Loucy (cell line): ENCODE data around the gene WWOX.

Experiments used
- H2AFZ ChIP-seq: fragments of 200-600 bp; sonication (generic); 2 replicates; pipeline ENCODE4 v1.6.0; 2016; ENCODE audit warnings: antibody characterized with exemption, mild to moderate bottlenecking, low read length, moderate library complexity
- H3F3A ChIP-seq: fragments of 200-600 bp; 2 replicates; pipeline ENCODE4 v1.6.0; 2016; ENCODE audit warnings: antibody characterized with exemption, low read depth, mild to moderate bottlenecking
- H3K27me3 ChIP-seq: fragments of 200-600 bp; sonication (generic); 2 replicates; pipeline ENCODE4 v1.6.1; 2014; ENCODE audit warnings: low read length, mild to moderate bottlenecking; ENCODE audit not compliant: insufficient read depth, poor library complexity, severe bottlenecking
- H3K36me3 ChIP-seq: fragments of 200-600 bp; sonication (generic); 2 replicates; pipeline ENCODE4 v1.6.1; 2016; ENCODE audit warnings: low read length; ENCODE audit not compliant: insufficient read depth
- H3K4me1 ChIP-seq: fragments of 200-600 bp; sonication (generic); 2 replicates; pipeline ENCODE4 v1.5.1; 2014; ENCODE audit warnings: low read length, mild to moderate bottlenecking; ENCODE audit not compliant: insufficient read depth, poor library complexity, severe bottlenecking
- H3K4me2 ChIP-seq: fragments of 200-600 bp; sonication (generic); 2 replicates; pipeline ENCODE4 v1.6.0; 2014; ENCODE audit warnings: antibody characterized with exemption, low read length, low read depth, mild to moderate bottlenecking; ENCODE audit not compliant: poor library complexity, severe bottlenecking
- H3K4me3 ChIP-seq: fragments of 200-600 bp; sonication (generic); 2 replicates; pipeline ENCODE4 v1.5.1; 2014; ENCODE audit warnings: low read length, mild to moderate bottlenecking, mixed read lengths; ENCODE audit not compliant: poor library complexity, severe bottlenecking
- H3K79me2 ChIP-seq: fragments of 200-600 bp; sonication (generic); 2 replicates; pipeline ENCODE4 v1.6.1; 2014; ENCODE audit warnings: low read length; ENCODE audit not compliant: insufficient read depth
- H3K9ac ChIP-seq: fragments of 200-600 bp; sonication (generic); 2 replicates; pipeline ENCODE4 v1.6.0; 2014; ENCODE audit warnings: mild to moderate bottlenecking, low read depth, low read length, moderate library complexity; ENCODE audit not compliant: poor library complexity, severe bottlenecking
- H3K9me2 ChIP-seq: fragments of 200-600 bp; sonication (generic); replicated peaks from 2 replicates; pipeline ENCODE4 v1.6.1; 2016; ENCODE audit warnings: low read depth, low read length, mixed read lengths
- H3K9me3 ChIP-seq: fragments of 200-600 bp; sonication (generic); 2 replicates; pipeline ENCODE4 v1.6.1; 2014; ENCODE audit warnings: mild to moderate bottlenecking, antibody characterized with exemption, low read length, low read depth; ENCODE audit not compliant: insufficient read depth
- H4K20me1 ChIP-seq: fragments of 200-600 bp; sonication (generic); 2 replicates; pipeline ENCODE4 v1.6.0; 2014; ENCODE audit warnings: antibody characterized with exemption, low read length, mild to moderate bottlenecking; ENCODE audit not compliant: insufficient read depth, poor library complexity, severe bottlenecking
- EZH2phosphoT487 ChIP-seq: fragments of 200-600 bp; IDR thresholded peaks from 2 replicates; pipeline ENCODE4 v1.6.1; 2018; ENCODE audit warnings: antibody characterized with exemption, mild to moderate bottlenecking, moderate library complexity, borderline replicate concordance
- TF ChIP-seq, protein P1 (sequence below): fragments of 200-600 bp; sonication (generic); conservative IDR thresholded peaks from 2 replicates; pipeline ENCODE4 v1.5.1; 2014; ENCODE audit warnings: mild to moderate bottlenecking, antibody characterized with exemption, low read length

The WWOX gene

DNA sequence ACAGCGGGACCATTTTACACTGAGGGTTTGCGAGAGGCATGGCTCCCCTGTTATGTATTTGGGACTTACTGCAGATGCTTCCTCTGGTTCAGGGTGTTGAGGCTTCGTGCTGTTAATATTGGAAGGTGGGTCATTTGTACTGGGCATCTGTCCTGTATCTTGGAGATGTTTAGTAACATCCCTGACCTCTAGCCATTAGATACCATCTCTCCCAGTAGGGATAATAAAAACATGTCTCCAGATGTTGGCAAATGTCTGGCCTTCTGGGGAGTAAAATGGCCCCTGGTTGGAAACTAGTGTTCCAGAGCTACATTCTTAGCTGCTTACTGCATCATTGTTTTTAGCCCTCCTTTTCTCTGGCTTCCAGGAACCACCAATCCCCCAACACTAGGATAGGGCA, 388.0 kb downstream of the WWOX start:
- Histone ChIP-seq H3K4me3 (no peak overlapping the region), H3F3A (no peaks in the 10 kb centered on the region), H4K20me1 (no peaks in the 10 kb centered on the region), H3K27me3 (no peaks in the 10 kb centered on the region), H3K9me2 (no peaks in the 10 kb centered on the region), H3K79me2 (no peaks in the 10 kb centered on the region), H3K9ac (no peak overlapping the region), H3K4me2 (no peak overlapping the region), H3K36me3 (no peaks in the 10 kb centered on the region), H2AFZ (no peak overlapping the region), H3K4me1 (no peaks in the 10 kb centered on the region), H3K9me3 (no peaks in the 10 kb centered on the region)
- no peak for TF ChIP-seq EZH2phosphoT487
- TF ChIP-seq, protein P1, sequence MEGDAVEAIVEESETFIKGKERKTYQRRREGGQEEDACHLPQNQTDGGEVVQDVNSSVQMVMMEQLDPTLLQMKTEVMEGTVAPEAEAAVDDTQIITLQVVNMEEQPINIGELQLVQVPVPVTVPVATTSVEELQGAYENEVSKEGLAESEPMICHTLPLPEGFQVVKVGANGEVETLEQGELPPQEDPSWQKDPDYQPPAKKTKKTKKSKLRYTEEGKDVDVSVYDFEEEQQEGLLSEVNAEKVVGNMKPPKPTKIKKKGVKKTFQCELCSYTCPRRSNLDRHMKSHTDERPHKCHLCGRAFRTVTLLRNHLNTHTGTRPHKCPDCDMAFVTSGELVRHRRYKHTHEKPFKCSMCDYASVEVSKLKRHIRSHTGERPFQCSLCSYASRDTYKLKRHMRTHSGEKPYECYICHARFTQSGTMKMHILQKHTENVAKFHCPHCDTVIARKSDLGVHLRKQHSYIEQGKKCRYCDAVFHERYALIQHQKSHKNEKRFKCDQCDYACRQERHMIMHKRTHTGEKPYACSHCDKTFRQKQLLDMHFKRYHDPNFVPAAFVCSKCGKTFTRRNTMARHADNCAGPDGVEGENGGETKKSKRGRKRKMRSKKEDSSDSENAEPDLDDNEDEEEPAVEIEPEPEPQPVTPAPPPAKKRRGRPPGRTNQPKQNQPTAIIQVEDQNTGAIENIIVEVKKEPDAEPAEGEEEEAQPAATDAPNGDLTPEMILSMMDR, result no peak

DNA sequence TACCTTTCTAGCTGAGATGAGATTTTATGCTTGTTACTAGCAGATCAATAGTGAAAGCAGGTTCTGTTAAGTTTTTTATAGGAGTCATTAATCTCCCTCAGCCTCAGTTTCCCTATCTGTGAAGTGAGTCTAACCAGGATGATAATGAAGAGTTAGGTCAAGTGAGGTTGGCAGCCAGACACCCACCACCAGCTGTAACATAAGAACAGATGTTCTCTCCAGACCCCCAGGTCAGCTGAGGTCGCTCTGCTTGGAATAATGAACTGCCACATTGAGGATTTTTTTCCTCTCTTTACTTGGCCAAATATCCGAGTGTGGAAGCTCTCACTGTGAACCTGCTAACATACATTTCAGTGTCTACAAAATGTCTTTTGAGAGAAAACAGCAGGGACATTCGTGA, 389.6 kb downstream of the WWOX start:
- H4K20me1 ChIP-seq, result no peaks in the 10 kb centered on the region
- H3K4me3 ChIP-seq, result no peak overlapping the region
- H3K9me3 ChIP-seq, result no peaks in the 10 kb centered on the region
- no peaks in the 10 kb centered on the region for H3K4me1 ChIP-seq
- H3K36me3 ChIP-seq, result no peaks in the 10 kb centered on the region
- no peaks in the 10 kb centered on the region for H3K9me2 ChIP-seq
- no peaks in the 10 kb centered on the region for H3K79me2 ChIP-seq
- TF ChIP-seq EZH2phosphoT487, result no peak
- TF ChIP-seq, protein P1, result no peak
- no peak overlapping the region for H2AFZ ChIP-seq
- H3F3A ChIP-seq, result no peaks in the 10 kb centered on the region
- H3K9ac ChIP-seq, result no peak overlapping the region
- H3K4me2 ChIP-seq, result no peak overlapping the region
- H3K27me3 ChIP-seq, result no peaks in the 10 kb centered on the region

- no peak for TF ChIP-seq EZH2phosphoT487
- TF ChIP-seq, protein P1, result no peak
- Histone ChIP-seq H2AFZ (no peak overlapping the region), H3K4me3 (no peak overlapping the region), H3K27me3 (no peaks in the 10 kb centered on the region), H3K9me3 (no peaks in the 10 kb centered on the region), H3K79me2 (no peaks in the 10 kb centered on the region), H3K4me2 (no peak overlapping the region), H3K9ac (no peak overlapping the region), H3F3A (no peaks in the 10 kb centered on the region), H4K20me1 (no peaks in the 10 kb centered on the region), H3K4me1 (no peaks in the 10 kb centered on the region), H3K36me3 (no peaks in the 10 kb centered on the region), H3K9me2 (no peaks in the 10 kb centered on the region)
Measured at GRCh38 chr16:78489631-78490030, 390.2 kb downstream of the WWOX start.
